Neural progenitor cell (in vitro differentiated cells): ENCODE results near the gene ATR. TPM values are rescaled to one million over a fixed set of nuclear protein-coding genes. Genes with fewer than 3 reads are reported as not detected.
"Not testable (repeated sequence)": the region's sequence is repeated elsewhere in the genome, so short reads cannot be mapped to it uniquely, and the experiment has no call there.

ENCODE experiments used
- DNase-seq: peaks from one replicate; pipeline ENCODE4 v3.0.0-alpha.2; 2016; ENCODE audit warnings: low spot score
- H2AFZ ChIP-seq: fragments of 200-600 bp; sonication (generic); replicated peaks from 2 replicates; pipeline ENCODE4 v1.6.1; 2016; ENCODE audit warnings: antibody characterized with exemption
- H3F3A ChIP-seq: fragments of 200-600 bp; sonication (generic); 2 replicates; pipeline ENCODE4 v1.6.1; 2016; ENCODE audit warnings: antibody characterized with exemption, low read depth
- H3K27ac ChIP-seq: fragments of 200-600 bp; sonication (generic); 2 replicates; pipeline ENCODE4 v1.5.1; 2016; ENCODE audit warnings: mild to moderate bottlenecking
- H3K27me3 ChIP-seq: fragments of 200-600 bp; sonication (generic); 2 replicates; pipeline ENCODE4 v1.6.1; 2016; ENCODE audit warnings: mild to moderate bottlenecking, moderate library complexity
- H3K36me3 ChIP-seq: fragments of 200-600 bp; sonication (generic); 2 replicates; pipeline ENCODE4 v1.5.1; 2016
- H3K4me1 ChIP-seq: fragments of 200-600 bp; sonication (generic); 2 replicates; pipeline ENCODE4 v1.6.1; 2016; ENCODE audit warnings: mixed run types
- H3K4me2 ChIP-seq: fragments of 200-600 bp; sonication (generic); 2 replicates; pipeline ENCODE4 v1.6.1; 2016
- H3K4me3 ChIP-seq: fragments of 200-600 bp; sonication (generic); 2 replicates; pipeline ENCODE4 v1.5.1; 2016
- H3K79me2 ChIP-seq: fragments of 200-600 bp; sonication (generic); 2 replicates; pipeline ENCODE4 v1.6.1; 2016; ENCODE audit warnings: low read depth
- H3K9ac ChIP-seq: fragments of 200-600 bp; sonication (generic); 2 replicates; pipeline ENCODE4 v1.6.1; 2016
- H3K9me3 ChIP-seq: fragments of 200-600 bp; sonication (generic); 2 replicates; pipeline ENCODE4 v1.5.1; 2016; ENCODE audit warnings: low read depth
- H4K20me1 ChIP-seq: fragments of 200-600 bp; sonication (generic); 2 replicates; pipeline ENCODE4 v1.6.1; 2016; ENCODE audit warnings: low read depth
- H3K27ac Mint-ChIP-seq: 3 replicates; pipeline ENCODE4 v1.8.0; 2021; ENCODE audit warnings: mixed read lengths
- H3K27me3 Mint-ChIP-seq: 2 replicates; pipeline ENCODE4 v1.8.0; 2022; ENCODE audit warnings: low read depth, mild to moderate bottlenecking, inconsistent platforms, moderate library complexity, mixed read lengths; ENCODE audit not compliant: insufficient read depth
- H3K36me3 Mint-ChIP-seq: 3 replicates; pipeline ENCODE4 v1.8.0; 2021; ENCODE audit warnings: mixed read lengths
- H3K4me1 Mint-ChIP-seq: 3 replicates; pipeline ENCODE4 v1.8.0; 2021; ENCODE audit warnings: mixed read lengths
- H3K4me3 Mint-ChIP-seq: 3 replicates; pipeline ENCODE4 v1.8.0; 2021; ENCODE audit warnings: mild to moderate bottlenecking, moderate library complexity, mixed read lengths
- H3K9me3 Mint-ChIP-seq: 3 replicates; pipeline ENCODE4 v1.8.0; 2020; ENCODE audit warnings: mixed read lengths
- CTCF ChIP-seq: fragments of 200-600 bp; sonication (generic); IDR thresholded peaks from 2 replicates; pipeline ENCODE4 v1.5.1; 2017; ENCODE audit warnings: antibody characterized with exemption, mild to moderate bottlenecking
- EZH2 ChIP-seq: fragments of 200-600 bp; sonication (generic); IDR thresholded peaks from 2 replicates; pipeline ENCODE4 v1.6.1; 2017; ENCODE audit warnings: antibody characterized with exemption, mild to moderate bottlenecking, moderate library complexity
- EZH2phosphoT487 ChIP-seq: fragments of 200-600 bp; sonication (generic); IDR thresholded peaks from 2 replicates; pipeline ENCODE4 v1.6.1; 2017; ENCODE audit warnings: antibody characterized with exemption
- total RNA-seq: library from RNA; depleted of rRNA; stranded (reverse); fragments of >200 nt; gene quantifications from 2 replicates; pipeline ENCODE4 v1.2.3, GENCODE V29; 2015; ENCODE audit warnings: low replicate concordance

ATR gene
- total RNA-seq, 1 donor from 2014 or later = 48.4 TPM

GRCh38 chr3:142604940-142605339 lies 26.4 kb upstream of the ATR start:
- Mint-ChIP-seq H3K27ac (no peak overlapping the region), H3K36me3 (peaks cover 4% of the 10 kb centered on the region), H3K27me3 (no peaks in the 10 kb centered on the region)

GRCh38 chr3:142603386-142603705 lies 24.8 kb upstream of the ATR start:
- not testable (repeated sequence) for H3K27me3 ChIP-seq, H3K27ac Mint-ChIP-seq, H4K20me1 ChIP-seq, H3K4me2 ChIP-seq, H3K9me3 Mint-ChIP-seq, H3K79me2 ChIP-seq, H3K9me3 ChIP-seq, H3K36me3 ChIP-seq, H3F3A ChIP-seq, H3K27ac ChIP-seq, H3K4me3 Mint-ChIP-seq, H3K4me3 ChIP-seq, H3K27me3 Mint-ChIP-seq, H3K4me1 Mint-ChIP-seq, DNase-seq, H3K36me3 Mint-ChIP-seq, H3K9ac ChIP-seq, H2AFZ ChIP-seq, H3K4me1 ChIP-seq

More at GRCh38 chr3:142604940-142605339, 26.4 kb upstream of the ATR start:
- H3K27ac ChIP-seq = no peak overlapping the region
- no peak overlapping the region for H3K9ac ChIP-seq
- Mint-ChIP-seq H3K4me3 (no peak overlapping the region), H3K9me3 (no peaks in the 10 kb centered on the region), H3K4me1 (no peaks in the 10 kb centered on the region)
- H3K4me3 ChIP-seq = no peak overlapping the region
- H3K27me3 ChIP-seq = no peaks in the 10 kb centered on the region
- no peak overlapping the region for H3K4me2 ChIP-seq
- no peaks in the 10 kb centered on the region for H3K79me2 ChIP-seq
- TF ChIP-seq EZH2 (no peak), EZH2phosphoT487 (no peak), CTCF (no peak)
- no peak overlapping the region for H2AFZ ChIP-seq
- no peaks in the 10 kb centered on the region for H3F3A ChIP-seq
- no peaks in the 10 kb centered on the region for H4K20me1 ChIP-seq
- DNase-seq = no peak
- no peaks in the 10 kb centered on the region for H3K4me1 ChIP-seq
- H3K36me3 ChIP-seq = no peaks in the 10 kb centered on the region
- H3K9me3 ChIP-seq = no peaks in the 10 kb centered on the region

GRCh38 chr3:142602619-142603385 lies 24.3 kb upstream of the ATR start:
- DNase-seq = no peak
- Histone ChIP-seq H3K27ac (no peak overlapping the region), H3K9ac (no peak overlapping the region), H3K4me3 (no peak overlapping the region), H3K9me3 (no peaks in the 10 kb centered on the region), H3K27me3 (no peaks in the 10 kb centered on the region), H4K20me1 (no peaks in the 10 kb centered on the region), H3K79me2 (no peaks in the 10 kb centered on the region), H3K4me1 (no peaks in the 10 kb centered on the region), H2AFZ (no peak overlapping the region), H3K36me3 (no peaks in the 10 kb centered on the region), H3F3A (no peaks in the 10 kb centered on the region), H3K4me2 (no peak overlapping the region)
- H3K36me3 Mint-ChIP-seq = peaks cover 4% of the 10 kb centered on the region
- no peak overlapping the region for H3K27ac Mint-ChIP-seq
- TF ChIP-seq EZH2 (no peak), CTCF (no peak), EZH2phosphoT487 (no peak)
- H3K27me3 Mint-ChIP-seq = peaks cover 2% of the 10 kb centered on the region
- H3K4me1 Mint-ChIP-seq = peaks cover 3% of the 10 kb centered on the region
- H3K4me3 Mint-ChIP-seq = no peak overlapping the region
- H3K9me3 Mint-ChIP-seq = no peaks in the 10 kb centered on the region

- H3K9me3 ChIP-seq = no peaks in the 10 kb centered on the region
- H3K79me2 ChIP-seq = no peaks in the 10 kb centered on the region
- no peaks in the 10 kb centered on the region for H3K9me3 Mint-ChIP-seq
- peaks cover 7% of the 10 kb centered on the region for H3K27me3 ChIP-seq
- no peaks in the 10 kb centered on the region for H3F3A ChIP-seq
- H2AFZ ChIP-seq = no peak overlapping the region
- no peak overlapping the region for H3K4me3 ChIP-seq
- DNase-seq = no peak
- no peaks in the 10 kb centered on the region for H4K20me1 ChIP-seq
- no peaks in the 10 kb centered on the region for H3K36me3 ChIP-seq
- H3K9ac ChIP-seq = no peak overlapping the region
- H3K27ac Mint-ChIP-seq = no peak overlapping the region
- H3K4me1 ChIP-seq = peaks cover 2% of the 10 kb centered on the region
- no peak overlapping the region for H3K4me2 ChIP-seq
- H3K27ac ChIP-seq = no peak overlapping the region
- TF ChIP-seq EZH2 (no peak), EZH2phosphoT487 (no peak), CTCF (no peak)
- H3K27me3 Mint-ChIP-seq = peaks cover 4% of the 10 kb centered on the region
- no peak overlapping the region for H3K4me3 Mint-ChIP-seq
- peaks cover 4% of the 10 kb centered on the region for H3K36me3 Mint-ChIP-seq
- peaks cover 14% of the 10 kb centered on the region for H3K4me1 Mint-ChIP-seq
These were observed 23.2 kb upstream of the ATR start for GRCh38 chr3:142601713-142602112.
